Neuron (in vitro differentiated cells): ENCODE results near the gene RLBP1.

Source experiments
- H2AFZ ChIP-seq: one replicate; pipeline ENCODE4 v1.6.1; 2013; ENCODE audit warnings: low read depth, mild to moderate bottlenecking, inconsistent platforms, low read length, moderate library complexity
- H3K27me3 ChIP-seq: one replicate; pipeline ENCODE4 v1.6.1; 2013; ENCODE audit warnings: low read length; ENCODE audit not compliant: insufficient read depth
- H3K36me3 ChIP-seq: one replicate; pipeline ENCODE4 v1.6.1; 2013; ENCODE audit warnings: low read length; ENCODE audit not compliant: insufficient read depth
- H3K4me1 ChIP-seq: one replicate; pipeline ENCODE4 v1.6.1; 2013; ENCODE audit warnings: low read length; ENCODE audit not compliant: insufficient read depth
- H3K4me3 ChIP-seq: 2 replicates; pipeline ENCODE4 v1.5.1; 2013; ENCODE audit warnings: mild to moderate bottlenecking, low read length, moderate library complexity
- H3K9me3 ChIP-seq: one replicate; pipeline ENCODE4 v1.6.1; 2013; ENCODE audit warnings: low read length

The RLBP1 gene

DNA sequence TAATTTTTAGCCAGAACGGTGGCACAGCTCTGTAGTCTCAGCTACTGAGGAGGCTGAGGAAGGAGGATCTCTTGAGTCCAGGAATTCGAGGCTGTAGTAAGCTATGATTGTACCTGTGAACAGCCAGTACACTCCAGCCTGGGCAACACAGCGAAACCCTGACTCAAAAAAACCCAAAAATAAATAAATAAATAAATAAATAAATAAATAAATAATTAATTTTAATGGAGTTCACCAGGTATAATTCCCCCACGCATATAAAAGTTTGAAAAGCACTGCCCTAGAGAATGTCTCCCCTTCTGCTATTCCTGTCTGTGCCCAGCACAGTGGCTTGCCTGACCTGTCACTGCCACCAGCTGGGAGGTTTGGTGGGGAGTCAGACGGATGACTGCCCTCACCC lies 4.2 kb upstream of the RLBP1 start:
- Histone ChIP-seq H3K9me3 (no peaks in the 10 kb centered on the region), H2AFZ (no peak overlapping the region), H3K4me1 (peaks cover 8% of the 10 kb centered on the region), H3K36me3 (no peaks in the 10 kb centered on the region), H3K4me3 (no peak overlapping the region), H3K27me3 (no peaks in the 10 kb centered on the region)

DNA sequence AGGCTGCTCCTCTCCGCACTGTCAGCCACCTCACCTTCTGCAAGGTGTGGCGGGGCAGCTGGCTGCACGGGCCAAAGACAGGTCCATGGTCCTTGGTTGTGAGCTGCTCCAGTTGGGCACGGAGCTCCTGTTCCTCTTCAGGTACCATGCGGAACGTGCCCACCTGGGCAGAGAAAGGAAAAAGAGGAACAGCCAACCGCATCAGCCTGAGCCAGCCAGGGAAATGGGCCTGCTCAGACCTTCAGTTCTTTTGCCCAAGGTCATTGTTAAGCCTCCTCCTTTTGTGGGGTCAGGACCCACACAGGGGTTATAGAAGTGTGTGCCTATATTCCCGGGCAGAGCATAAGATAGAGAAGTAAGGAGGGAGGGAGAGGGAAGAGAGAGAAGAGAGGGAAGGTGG lies 2.8 kb downstream of the RLBP1 start:
- Histone ChIP-seq H3K9me3 (no peaks in the 10 kb centered on the region), H3K36me3 (no peaks in the 10 kb centered on the region), H2AFZ (no peak overlapping the region), H3K4me1 (peaks cover 8% of the 10 kb centered on the region), H3K4me3 (no peak overlapping the region), H3K27me3 (no peaks in the 10 kb centered on the region)

DNA sequence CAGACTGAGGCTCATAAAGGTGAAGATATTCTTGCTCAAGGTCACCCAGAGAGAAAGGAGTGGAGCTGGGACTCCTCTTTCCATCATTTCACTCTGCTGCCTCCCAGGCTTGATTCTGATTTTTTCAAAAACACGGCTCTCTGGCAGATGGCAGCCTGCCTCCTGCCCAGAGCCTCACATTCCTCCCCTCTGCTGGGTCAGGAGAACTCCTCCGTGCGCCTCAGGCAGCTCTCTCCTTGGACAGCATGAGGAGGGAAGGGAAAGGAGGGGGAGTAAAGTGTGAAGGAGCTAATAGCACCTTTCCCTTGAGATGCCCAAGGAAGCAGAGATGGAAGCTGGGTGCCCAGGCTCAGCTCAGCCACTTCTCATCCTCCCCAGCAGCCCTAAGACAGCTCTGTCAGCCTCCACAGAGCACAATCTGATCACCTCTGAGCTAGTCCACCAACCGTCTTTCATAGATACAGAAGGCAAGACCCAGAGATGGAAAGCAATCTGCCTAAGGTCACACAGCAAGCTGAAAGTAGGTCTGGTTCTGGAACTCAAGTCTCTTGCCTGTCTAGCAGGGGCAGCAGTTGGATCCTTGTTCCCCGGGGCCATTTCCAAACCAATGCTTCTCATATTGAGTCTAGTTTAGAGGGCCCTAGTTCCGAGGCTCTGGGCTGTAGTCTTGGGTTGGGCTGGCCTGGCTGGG lies 3.5 kb downstream of the RLBP1 start:
- Histone ChIP-seq H3K9me3 (no peaks in the 10 kb centered on the region), H3K36me3 (no peaks in the 10 kb centered on the region), H3K4me1 (peaks cover 8% of the 10 kb centered on the region), H3K27me3 (no peaks in the 10 kb centered on the region), H2AFZ (no peak overlapping the region), H3K4me3 (no peak overlapping the region)

DNA sequence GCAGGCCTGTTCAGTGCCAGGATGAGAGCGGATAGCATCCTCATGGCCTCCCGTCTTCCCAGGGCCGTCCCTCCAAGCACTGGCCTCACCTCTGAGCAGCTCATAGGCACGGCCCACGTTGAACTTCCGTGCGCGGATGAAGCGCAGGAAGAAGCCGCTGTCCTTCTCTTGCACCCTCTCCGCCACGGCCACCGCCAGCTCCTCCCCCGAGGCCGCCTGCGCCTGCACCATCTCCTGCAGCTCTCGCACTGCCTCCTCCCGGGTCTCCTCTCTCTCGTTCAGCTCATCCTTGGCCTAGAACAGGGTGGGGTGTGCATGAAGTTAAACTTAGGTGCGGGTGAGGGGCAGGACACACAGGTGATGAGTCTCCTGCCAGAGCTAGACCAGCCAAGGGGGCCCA lies 4.3 kb downstream of the RLBP1 start:
- H3K4me1 ChIP-seq = peaks cover 7% of the 10 kb centered on the region
- H3K36me3 ChIP-seq = no peaks in the 10 kb centered on the region
- H3K4me3 ChIP-seq = no peak overlapping the region
- no peak overlapping the region for H2AFZ ChIP-seq
- no peaks in the 10 kb centered on the region for H3K27me3 ChIP-seq
- H3K9me3 ChIP-seq = no peaks in the 10 kb centered on the region

DNA sequence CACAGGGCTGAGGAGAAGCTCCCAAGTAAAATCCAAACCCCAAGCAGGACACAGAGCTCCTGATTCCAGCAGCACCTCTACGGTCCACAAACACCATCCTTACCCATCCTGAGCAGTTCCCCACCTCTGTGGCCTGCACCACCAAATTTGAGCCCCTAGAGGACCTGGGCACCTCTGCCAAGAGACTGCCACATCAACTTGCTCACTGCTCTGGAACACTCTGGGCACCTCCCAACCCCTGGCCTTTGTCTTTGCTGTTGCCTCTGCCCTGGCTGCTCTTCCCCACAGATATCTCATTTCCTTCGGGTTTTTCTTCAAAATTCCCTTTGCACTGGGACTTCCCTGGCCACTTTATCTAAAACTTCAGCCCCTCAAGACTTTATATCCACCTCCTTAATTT lies 5.8 kb downstream of the RLBP1 start:
- Histone ChIP-seq H2AFZ (no peak overlapping the region), H3K36me3 (no peaks in the 10 kb centered on the region), H3K4me3 (no peak overlapping the region), H3K4me1 (no peaks in the 10 kb centered on the region), H3K9me3 (no peaks in the 10 kb centered on the region), H3K27me3 (no peaks in the 10 kb centered on the region)

DNA sequence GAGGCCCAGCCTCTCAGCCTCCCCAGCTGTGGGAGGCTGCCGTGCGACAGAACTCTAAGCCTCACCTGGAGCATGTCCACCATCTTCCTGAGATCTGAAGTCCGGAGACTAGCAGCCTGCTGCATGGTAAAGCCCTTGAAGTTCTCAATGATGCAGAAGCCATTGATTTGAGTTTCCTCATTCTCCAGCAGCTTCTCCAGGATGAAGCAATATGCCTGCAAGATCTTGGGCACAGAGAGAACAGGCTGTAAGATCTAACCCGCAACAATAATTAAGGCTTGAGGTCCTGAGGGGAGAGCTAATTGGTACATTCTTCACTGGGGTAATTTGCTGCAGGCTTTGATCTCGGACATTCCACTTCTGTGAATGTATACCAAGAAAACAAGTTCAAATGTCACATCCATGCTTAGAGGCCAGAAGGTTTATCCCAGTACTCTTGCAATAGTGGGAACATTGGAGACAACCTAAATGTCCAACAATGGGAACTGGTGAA lies 9.7 kb downstream of the RLBP1 start:
- H3K4me1 ChIP-seq = no peaks in the 10 kb centered on the region
- H3K4me3 ChIP-seq = no peak overlapping the region

DNA sequence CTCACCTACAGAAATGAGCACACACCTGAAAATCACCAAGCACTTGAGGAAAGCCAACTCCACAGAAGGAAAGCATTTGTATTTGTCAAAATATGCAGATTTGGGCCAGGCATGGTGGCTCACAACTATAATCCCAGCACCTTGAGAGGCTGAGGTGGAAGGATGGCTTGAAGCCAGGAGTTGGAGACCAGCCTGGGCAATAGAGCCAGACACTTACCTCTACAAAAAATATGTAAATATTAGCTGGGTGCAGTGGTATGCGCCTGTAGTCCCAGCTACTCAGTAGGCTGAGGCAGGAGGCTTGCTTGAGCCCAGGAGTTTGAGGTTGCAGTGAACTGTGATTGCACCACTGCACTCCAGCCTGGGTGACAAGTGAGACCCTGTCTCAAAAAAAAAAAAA lies 12.3 kb downstream of the RLBP1 start:
- Histone ChIP-seq H2AFZ (no peak overlapping the region), H3K4me1 (no peaks in the 10 kb centered on the region), H3K9me3 (no peaks in the 10 kb centered on the region), H3K27me3 (no peaks in the 10 kb centered on the region), H3K4me3 (no peak overlapping the region), H3K36me3 (no peaks in the 10 kb centered on the region)

More for the DNA sequence above, 9.7 kb downstream of the RLBP1 start:
- Histone ChIP-seq H2AFZ (no peak overlapping the region), H3K9me3 (no peaks in the 10 kb centered on the region), H3K36me3 (no peaks in the 10 kb centered on the region), H3K27me3 (no peaks in the 10 kb centered on the region)

DNA sequence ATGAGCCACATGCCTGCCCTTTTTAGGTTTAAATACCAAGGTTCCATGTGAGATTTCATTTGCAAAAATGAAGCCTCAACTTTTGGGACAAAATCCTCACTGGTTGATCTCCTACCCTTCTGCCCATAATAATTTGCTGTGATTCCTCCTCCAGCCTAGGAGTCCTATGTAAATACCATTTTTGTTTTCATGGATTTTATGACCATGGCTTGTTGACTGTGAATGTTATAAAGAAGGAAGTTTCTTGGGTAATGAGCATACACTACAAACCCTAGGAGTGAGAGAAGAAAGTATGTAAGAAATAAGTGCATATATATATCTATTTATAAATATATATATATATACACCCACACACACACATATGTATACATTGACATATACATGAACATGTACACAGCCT lies 13.1 kb downstream of the RLBP1 start:
- no peak overlapping the region for H3K4me3 ChIP-seq
- no peaks in the 10 kb centered on the region for H3K27me3 ChIP-seq
- H3K9me3 ChIP-seq = no peaks in the 10 kb centered on the region
- H3K4me1 ChIP-seq = no peaks in the 10 kb centered on the region
- no peaks in the 10 kb centered on the region for H3K36me3 ChIP-seq
- H2AFZ ChIP-seq = no peak overlapping the region

DNA sequence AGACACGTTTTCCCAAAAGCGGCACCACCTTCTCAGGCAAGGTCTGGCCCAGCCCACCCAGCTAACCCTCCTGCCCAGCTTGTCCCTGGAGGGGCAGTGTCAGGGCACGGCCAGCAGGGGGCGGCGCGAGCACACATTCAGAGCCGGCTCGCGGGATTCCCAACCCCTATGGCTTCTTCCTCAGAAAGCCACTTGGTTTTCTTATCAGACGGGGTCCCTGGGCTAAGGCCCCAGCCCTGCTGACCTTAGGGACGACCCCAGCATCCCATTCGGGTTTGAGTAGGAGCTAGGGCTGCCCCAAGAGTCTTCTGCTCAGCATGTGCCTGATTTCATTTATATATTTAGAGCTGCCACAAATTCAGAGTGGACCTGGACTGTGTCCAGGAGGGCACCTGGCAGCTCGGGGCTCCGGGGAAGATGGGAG lies 14.5 kb downstream of the RLBP1 start:
- Histone ChIP-seq H3K4me1 (no peaks in the 10 kb centered on the region), H3K27me3 (no peaks in the 10 kb centered on the region), H3K36me3 (no peaks in the 10 kb centered on the region), H2AFZ (no peak overlapping the region), H3K4me3 (no peak overlapping the region), H3K9me3 (no peaks in the 10 kb centered on the region)

DNA sequence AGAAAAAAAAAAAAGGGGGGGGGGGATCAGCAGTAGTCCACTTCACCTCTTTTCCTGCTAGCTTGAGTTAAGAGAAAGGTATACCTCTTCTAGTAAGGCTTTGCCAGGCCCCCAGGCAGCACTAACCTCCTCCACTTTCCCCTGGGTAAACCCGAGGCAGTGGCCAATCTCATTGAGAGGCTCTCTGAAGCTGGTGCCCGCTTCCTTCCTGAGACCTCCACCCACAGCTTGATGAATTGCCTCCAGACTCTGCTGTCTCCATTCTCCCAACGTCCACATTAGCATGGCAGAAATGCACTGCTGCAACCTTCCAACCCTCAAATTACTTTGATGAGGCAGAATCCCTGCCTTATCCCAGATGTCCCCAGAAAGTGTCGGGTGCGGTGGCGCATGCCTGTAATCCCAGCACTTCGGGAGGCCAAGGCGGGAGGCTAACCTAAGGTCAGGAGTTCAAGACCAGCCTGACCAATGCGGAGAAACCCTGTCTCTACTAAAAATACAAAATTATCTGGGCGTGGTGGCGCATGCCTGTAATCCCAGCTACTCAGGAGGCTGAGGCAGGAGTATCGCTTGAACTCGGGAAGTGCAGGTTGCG lies 15.3 kb downstream of the RLBP1 start:
- Histone ChIP-seq H2AFZ (no peak overlapping the region), H3K9me3 (no peaks in the 10 kb centered on the region), H3K4me3 (no peak overlapping the region), H3K4me1 (no peaks in the 10 kb centered on the region), H3K27me3 (no peaks in the 10 kb centered on the region), H3K36me3 (no peaks in the 10 kb centered on the region)

DNA sequence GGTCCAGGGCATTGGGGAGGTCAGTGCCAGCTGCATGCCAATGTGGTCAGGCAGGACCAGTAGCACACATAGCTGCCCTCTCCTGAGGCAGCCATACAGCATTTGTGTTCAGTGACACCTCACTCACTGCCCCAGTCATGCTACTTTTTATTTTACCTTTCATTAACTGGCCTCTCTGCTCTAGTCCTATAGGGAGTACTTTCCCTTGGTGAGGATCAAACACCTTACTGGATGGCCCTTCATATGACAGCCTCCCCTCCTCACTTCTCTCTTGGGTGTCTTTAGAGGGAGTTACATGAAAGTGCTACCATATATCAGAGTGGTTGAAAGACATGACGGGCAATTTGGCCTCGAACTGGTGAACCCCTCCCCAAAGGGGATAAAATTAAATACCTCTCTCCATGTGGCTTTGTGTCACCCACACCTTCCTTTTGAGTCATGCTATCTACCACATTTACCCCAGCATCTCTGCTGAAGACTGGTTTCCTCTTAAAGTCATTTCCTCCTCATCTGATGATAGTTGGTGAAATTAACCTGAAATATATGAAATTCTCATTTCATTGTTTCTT lies 17.6 kb downstream of the RLBP1 start:
- H3K36me3 ChIP-seq = no peaks in the 10 kb centered on the region
- H3K27me3 ChIP-seq = no peaks in the 10 kb centered on the region
- H3K4me3 ChIP-seq = no peak overlapping the region
- H3K4me1 ChIP-seq = peaks cover 16% of the 10 kb centered on the region
- H3K9me3 ChIP-seq = no peaks in the 10 kb centered on the region
- H2AFZ ChIP-seq = no peak overlapping the region

DNA sequence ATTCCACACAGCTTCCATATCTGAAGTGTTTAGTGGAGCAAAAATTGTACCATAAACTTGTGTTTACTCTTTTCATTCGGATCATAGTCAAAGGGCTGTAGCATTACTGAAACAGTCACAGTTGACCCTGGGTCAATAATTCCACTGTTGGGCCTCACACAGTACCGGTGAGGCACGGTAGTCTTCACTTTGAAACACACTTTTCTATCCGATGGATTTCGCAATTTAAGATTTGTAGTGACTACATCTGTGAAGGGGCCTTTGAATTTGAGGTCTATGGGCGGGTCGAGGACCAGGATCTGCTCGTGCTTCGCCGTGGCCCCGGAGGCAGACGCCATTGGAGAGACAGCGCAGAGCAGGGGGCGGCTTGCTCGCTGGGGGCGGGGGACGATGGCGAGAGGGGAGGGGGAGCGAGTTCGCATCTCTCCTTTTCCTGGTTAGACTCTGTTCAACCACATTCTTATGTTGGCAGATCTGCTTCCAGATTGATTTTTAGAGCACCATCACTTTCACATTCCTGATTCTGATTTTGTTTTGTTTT lies 19.8 kb downstream of the RLBP1 start:
- H3K9me3 ChIP-seq = no peaks in the 10 kb centered on the region
- no peaks in the 10 kb centered on the region for H3K36me3 ChIP-seq
- no peak overlapping the region for H3K4me3 ChIP-seq
- H3K27me3 ChIP-seq = no peaks in the 10 kb centered on the region
- no peak overlapping the region for H2AFZ ChIP-seq
- peaks cover 38% of the 10 kb centered on the region for H3K4me1 ChIP-seq

DNA sequence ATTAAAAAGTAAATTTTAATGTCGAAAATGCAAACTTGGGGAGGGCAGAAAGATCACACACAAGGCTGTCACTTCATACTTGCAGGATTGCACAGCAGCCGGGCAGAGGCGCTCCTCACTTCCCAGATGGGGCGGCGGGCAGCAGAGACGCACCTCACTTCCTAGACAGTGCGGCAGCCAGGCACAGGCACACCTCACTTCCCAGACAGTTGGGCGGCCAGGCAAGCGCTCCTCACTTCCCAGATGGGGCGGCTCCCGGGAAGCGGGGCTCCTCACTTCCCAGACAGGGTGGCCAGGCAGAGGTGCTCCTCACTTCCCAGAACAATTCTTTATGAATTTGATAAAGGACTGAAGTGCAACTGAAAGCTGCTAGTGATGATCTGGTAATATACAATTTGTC lies 21.2 kb downstream of the RLBP1 start:
- Histone ChIP-seq H3K4me1 (peaks cover 51% of the 10 kb centered on the region), H3K27me3 (no peaks in the 10 kb centered on the region), H3K36me3 (no peaks in the 10 kb centered on the region), H3K9me3 (no peaks in the 10 kb centered on the region), H2AFZ (no peak overlapping the region), H3K4me3 (no peak overlapping the region)
